Coronary artery (tissue), 2 donors: ENCODE data around the gene PPY.
A peak's percentile ranks its signal among the peaks of the same experiment; 100 is the strongest.

Source experiments
- DNase-seq: peaks from one replicate; pipeline ENCODE4 v3.0.0-alpha.2; 2017; ENCODE audit warnings: low spot score
- H3K27ac ChIP-seq, 2 donors: fragments of 200-600 bp; sonication (generic); one replicate each; pipeline ENCODE4 v1.5.1; 2016 to 2019
- H3K4me3 ChIP-seq: fragments of 200-600 bp; sonication (generic); 2 replicates; pipeline ENCODE4 v1.5.1; 2016; ENCODE audit warnings: mild to moderate bottlenecking, moderate library complexity
- CTCF ChIP-seq: fragments of 200-600 bp; sonication (generic); IDR thresholded peaks from one replicate; pipeline ENCODE4 v1.5.1; 2019; ENCODE audit warnings: antibody characterized with exemption

Gene PPY

GRCh38 chr17:43917016-43917347 lies 25.3 kb downstream of the PPY start:
- DNase-seq = no peak
- Histone ChIP-seq H3K27ac (no peak overlapping the region), H3K4me3 (peak overlapping the region; percentile 60)
- TF ChIP-seq CTCF = no peak

- Histone ChIP-seq H3K4me3 (no peak overlapping the region), H3K27ac (no peak overlapping the region)
- no peak for TF ChIP-seq CTCF
- DNase-seq = no peak
Measured at GRCh38 chr17:43916385-43916784, 25.9 kb downstream of the PPY start.

- TF ChIP-seq CTCF = no peak
- Histone ChIP-seq H3K27ac (no peak overlapping the region), H3K4me3 (no peak overlapping the region)
- no peak for DNase-seq
Measured at GRCh38 chr17:43915559-43915958, 26.7 kb downstream of the PPY start.

GRCh38 chr17:43914451-43914850 lies 27.8 kb downstream of the PPY start:
- Histone ChIP-seq H3K4me3 (no peak overlapping the region), H3K27ac (no peak overlapping the region)
- DNase-seq = no peak
- TF ChIP-seq CTCF = no peak

- no peak overlapping the region for H3K4me3 ChIP-seq
- no peak for DNase-seq
- no peak overlapping the region for H3K27ac ChIP-seq
- no peak for TF ChIP-seq CTCF
Measured at GRCh38 chr17:43913584-43913983, 28.7 kb downstream of the PPY start.

- no peak for TF ChIP-seq CTCF
- Histone ChIP-seq H3K27ac (no peak overlapping the region), H3K4me3 (no peak overlapping the region)
- DNase-seq = no peak
Measured at GRCh38 chr17:43912635-43913304, 29.5 kb downstream of the PPY start.

- H3K27ac ChIP-seq = no peak overlapping the region
- no peak overlapping the region for H3K4me3 ChIP-seq
- TF ChIP-seq CTCF = no peak
- no peak for DNase-seq
Measured at GRCh38 chr17:43911904-43912303, 30.4 kb downstream of the PPY start.
